K562 (cell line): ENCODE measurements around the gene CDKL1. TPM values are rescaled to one million over a fixed set of nuclear protein-coding genes. Genes with fewer than 3 reads are reported as not detected.

Source experiments
- microRNA-seq: library from miRNA; unstranded; fragments of <30 nt; microRNA quantifications from one replicate; pipeline ENCODE4, GENCODE V29; 2018; ENCODE audit warnings: borderline microRNAs expressed
- polyA plus RNA-seq, 8 experiments: library from polyadenylated mRNA; depleted of rRNA in 4 of 8; stranded (reverse) in 5 of 8; unstranded in 3 of 8; fragments of >200 nt; fragmentation: Nextera tagmentation in 2 of 8; fragmentation: Illumina TruSeq in 1 of 8; extraction: Ambion mirVana in 2 of 8; extraction: Trizol in 1 of 8; gene quantifications; 2 replicates each; pipeline versions ENCODE4 v1.2.1 to v1.2.3, GENCODE V29; 2011 to 2014; ENCODE audit warnings: inconsistent platforms in 1 of 8, missing spikeins in 1 of 8
- small RNA-seq: library from RNA; depleted of rRNA; stranded (forward); fragments of <200 nt; gene quantifications from one replicate; pipeline ENCODE3, GENCODE V24; 2014
- total RNA-seq, 7 experiments: library from RNA; depleted of rRNA in 6 of 7; stranded (reverse); fragments of >200 nt in 6 of 7; fragmentation: Illumina TruSeq in 2 of 7; extraction: Trizol in 2 of 7; gene quantifications; 2 replicates each; pipeline versions ENCODE4 v1.2.1 to v1.2.3, GENCODE V29; 2011 to 2021; ENCODE audit warnings: low replicate concordance in 1 of 7

CDKL1 gene
- total and polyA plus RNA-seq, 9 of the 15 experiments (the other 6 are each of a cell fraction or from before 2014, with no cell fraction given), result 2.3 to 35.0 (median 7.5) TPM

Small RNA genes within 50 kb of the gene (microRNA-seq; reads per million reads assigned to microRNA genes)
- gene MIR4504, result 1.5 reads per million, percentile 17 among the genes with 10 or more reads in this experiment

Small RNA genes within 50 kb of the gene (small RNA-seq; reads per million reads assigned to genes)
- 0.15 reads per million for gene MIR4504

Other genes with a start within 250 kb of the CDKL1 start
- 4.5 and 5.8 TPM in 2 replicates for gene SOS2, start 165.3 kb downstream of the CDKL1 start, total RNA-seq (2014; rRNA removed)
- gene SOS2, start 165.3 kb downstream of the CDKL1 start, total RNA-seq (2014; rRNA removed; fragmentation: Illumina TruSeq; extraction: Trizol), result 13.1 and 14.4 TPM in 2 replicates
- gene SOS2, start 165.3 kb downstream of the CDKL1 start, total RNA-seq (2015; rRNA removed; fragmentation: Illumina TruSeq; extraction: Trizol), result 11.5 and 12.1 TPM in 2 replicates
- 9.6 and 10.5 TPM in 2 replicates for gene SOS2, start 165.3 kb downstream of the CDKL1 start, total RNA-seq (2021)
- 10.3 and 11.0 TPM in 2 replicates for gene SOS2, start 165.3 kb downstream of the CDKL1 start, polyA plus RNA-seq (2011; rRNA removed)
- 9.5 and 11.4 TPM in 2 replicates for gene SOS2, start 165.3 kb downstream of the CDKL1 start, polyA plus RNA-seq (2014; fragmentation: Illumina TruSeq; extraction: Trizol)
- gene SOS2, start 165.3 kb downstream of the CDKL1 start, polyA plus RNA-seq (2014; fragmentation: Nextera tagmentation; extraction: Ambion mirVana), result 1 to 10 TPM; 2.2 to 3.0 TPM
- 5.6 and 6.6 TPM in 2 replicates for gene SOS2, start 165.3 kb downstream of the CDKL1 start, polyA plus RNA-seq (2014; rRNA removed)
- 14.4 and 16.1 TPM in 2 replicates for gene L2HGDH, start 84.7 kb downstream of the CDKL1 start, total RNA-seq (2014; rRNA removed)
- gene L2HGDH, start 84.7 kb downstream of the CDKL1 start, total RNA-seq (2014; rRNA removed; fragmentation: Illumina TruSeq; extraction: Trizol), result 10.5 TPM in 2 replicates
- 8.8 and 9.3 TPM in 2 replicates for gene L2HGDH, start 84.7 kb downstream of the CDKL1 start, total RNA-seq (2015; rRNA removed; fragmentation: Illumina TruSeq; extraction: Trizol)
- 10.3 and 12.7 TPM in 2 replicates for gene L2HGDH, start 84.7 kb downstream of the CDKL1 start, total RNA-seq (2021)
- gene L2HGDH, start 84.7 kb downstream of the CDKL1 start, polyA plus RNA-seq (2011; rRNA removed), result 9.4 and 11.1 TPM in 2 replicates
- 10.1 TPM in 2 replicates for gene L2HGDH, start 84.7 kb downstream of the CDKL1 start, polyA plus RNA-seq (2014; fragmentation: Illumina TruSeq; extraction: Trizol)
- 1 to 10 TPM; 1.7 to 2.1 TPM for gene L2HGDH, start 84.7 kb downstream of the CDKL1 start, polyA plus RNA-seq (2014; fragmentation: Nextera tagmentation; extraction: Ambion mirVana)
- 11.8 and 12.0 TPM in 2 replicates for gene L2HGDH, start 84.7 kb downstream of the CDKL1 start, polyA plus RNA-seq (2014; rRNA removed)
- gene DMAC2L, start 84.6 kb downstream of the CDKL1 start, total RNA-seq (2014; rRNA removed), result 3.2 and 4.0 TPM in 2 replicates
- gene DMAC2L, start 84.6 kb downstream of the CDKL1 start, total RNA-seq (2014; rRNA removed; fragmentation: Illumina TruSeq; extraction: Trizol), result 9.3 and 10.4 TPM in 2 replicates
- gene DMAC2L, start 84.6 kb downstream of the CDKL1 start, total RNA-seq (2015; rRNA removed; fragmentation: Illumina TruSeq; extraction: Trizol), result 5.4 and 6.1 TPM in 2 replicates
- gene DMAC2L, start 84.6 kb downstream of the CDKL1 start, total RNA-seq (2021), result 9.2 and 9.9 TPM in 2 replicates
- 14.6 and 15.4 TPM in 2 replicates for gene DMAC2L, start 84.6 kb downstream of the CDKL1 start, polyA plus RNA-seq (2011; rRNA removed)
- 6.7 and 6.9 TPM in 2 replicates for gene DMAC2L, start 84.6 kb downstream of the CDKL1 start, polyA plus RNA-seq (2014; fragmentation: Illumina TruSeq; extraction: Trizol)
- 10 to 100 TPM; 37.1 to 37.2 TPM for gene DMAC2L, start 84.6 kb downstream of the CDKL1 start, polyA plus RNA-seq (2014; fragmentation: Nextera tagmentation; extraction: Ambion mirVana)
- gene DMAC2L, start 84.6 kb downstream of the CDKL1 start, polyA plus RNA-seq (2014; rRNA removed), result 12.5 and 12.6 TPM in 2 replicates
- 29.4 and 39.5 TPM in 2 replicates for gene MAP4K5, start 135.7 kb upstream of the CDKL1 start, total RNA-seq (2014; rRNA removed)
- 18.0 and 18.4 TPM in 2 replicates for gene MAP4K5, start 135.7 kb upstream of the CDKL1 start, total RNA-seq (2014; rRNA removed; fragmentation: Illumina TruSeq; extraction: Trizol)
- gene MAP4K5, start 135.7 kb upstream of the CDKL1 start, total RNA-seq (2015; rRNA removed; fragmentation: Illumina TruSeq; extraction: Trizol), result 17.2 and 18.1 TPM in 2 replicates
- 23.9 and 24.7 TPM in 2 replicates for gene MAP4K5, start 135.7 kb upstream of the CDKL1 start, total RNA-seq (2021)
- 12.2 and 14.4 TPM in 2 replicates for gene MAP4K5, start 135.7 kb upstream of the CDKL1 start, polyA plus RNA-seq (2011; rRNA removed)
- 15.2 and 18.0 TPM in 2 replicates for gene MAP4K5, start 135.7 kb upstream of the CDKL1 start, polyA plus RNA-seq (2014; fragmentation: Illumina TruSeq; extraction: Trizol)
- gene MAP4K5, start 135.7 kb upstream of the CDKL1 start, polyA plus RNA-seq (2014; fragmentation: Nextera tagmentation; extraction: Ambion mirVana), result 1 to 10 TPM; 5.9 TPM
- gene MAP4K5, start 135.7 kb upstream of the CDKL1 start, polyA plus RNA-seq (2014; rRNA removed), result 25.8 and 28.0 TPM in 2 replicates
- not detected in 2 replicates for gene ATL1, start 163.3 kb upstream of the CDKL1 start, total RNA-seq (2014; rRNA removed)
- gene ATL1, start 163.3 kb upstream of the CDKL1 start, total RNA-seq (2014; rRNA removed; fragmentation: Illumina TruSeq; extraction: Trizol), result 0.07 TPM in 1 of 2 replicates, not detected in the other
- not detected in 2 replicates for gene ATL1, start 163.3 kb upstream of the CDKL1 start, total RNA-seq (2015; rRNA removed; fragmentation: Illumina TruSeq; extraction: Trizol)
- gene ATL1, start 163.3 kb upstream of the CDKL1 start, total RNA-seq (2021), result 0.16 TPM in 1 of 2 replicates, not detected in the other
- 0.15 TPM in 1 of 2 replicates, not detected in the other for gene ATL1, start 163.3 kb upstream of the CDKL1 start, polyA plus RNA-seq (2011; rRNA removed)
- 0.04 TPM in 1 of 2 replicates, not detected in the other for gene ATL1, start 163.3 kb upstream of the CDKL1 start, polyA plus RNA-seq (2014; fragmentation: Illumina TruSeq; extraction: Trizol)
- under 1 TPM; 0.07 to 0.15 TPM for gene ATL1, start 163.3 kb upstream of the CDKL1 start, polyA plus RNA-seq (2014; fragmentation: Nextera tagmentation; extraction: Ambion mirVana)
- not detected in 2 replicates for gene ATL1, start 163.3 kb upstream of the CDKL1 start, polyA plus RNA-seq (2014; rRNA removed)